NCI-H510A (cell line): Measurements from ENCODE around the gene ARHGEF37.

Experiments
- DNase-seq: peaks from one replicate; lab custom pipeline; 2025; lab: John Stamatoyannopoulos, UW

ARHGEF37 gene

GRCh38 chr5:149628221-149628620 is 46.9 kb downstream of the ARHGEF37 start:
- peak; percentile 56 for DNase-seq

- DNase-seq, result no peak
Measured at GRCh38 chr5:149628846-149629388, 47.6 kb downstream of the ARHGEF37 start.

DNA sequence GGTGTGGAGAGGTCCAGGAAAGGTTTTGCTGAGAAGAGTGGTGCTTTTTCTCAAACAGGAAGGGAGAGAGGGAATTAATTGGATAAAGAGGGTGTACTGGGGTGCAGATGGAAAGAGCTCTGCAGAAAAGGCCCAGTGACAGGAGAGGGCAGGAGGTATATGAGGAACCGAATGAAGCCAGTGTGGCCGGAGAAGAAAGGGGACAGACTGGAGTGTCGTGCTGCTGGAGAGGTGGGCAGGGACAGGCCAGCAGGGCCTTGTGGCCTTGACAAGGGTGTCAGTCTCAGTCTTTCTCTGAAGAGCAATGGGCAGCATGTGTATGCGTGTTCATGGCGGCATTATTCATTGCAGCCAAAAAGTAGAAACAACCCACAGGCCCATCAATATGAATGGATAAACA is 48.1 kb downstream of the ARHGEF37 start:
- DNase-seq, result no peak

DNA sequence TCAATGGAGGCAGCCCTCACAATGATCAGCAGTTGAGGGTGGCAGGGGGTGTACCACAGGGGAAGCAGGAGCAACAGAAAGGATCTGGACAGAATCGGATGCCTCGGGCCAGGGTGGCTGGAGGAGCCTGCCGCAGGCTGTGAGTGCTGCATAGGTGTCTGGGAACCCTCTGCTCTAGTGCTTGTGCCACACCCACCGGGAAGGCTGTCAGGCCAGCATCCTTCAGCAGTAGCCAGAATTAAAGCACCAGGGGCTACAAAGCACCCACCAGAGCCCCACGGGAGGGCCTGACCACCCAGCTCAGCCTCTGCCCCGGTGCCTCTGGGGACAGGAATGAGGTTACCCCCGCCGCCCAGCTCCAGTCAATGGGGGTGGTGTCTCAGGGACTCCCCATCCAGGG is 49.0 kb downstream of the ARHGEF37 start:
- DNase-seq, result no peak

GRCh38 chr5:149631506-149631905 is 50.2 kb downstream of the ARHGEF37 start:
- no peak for DNase-seq

GRCh38 chr5:149632311-149633251 is 51.3 kb downstream of the ARHGEF37 start:
- peak; percentile 25 for DNase-seq

DNA sequence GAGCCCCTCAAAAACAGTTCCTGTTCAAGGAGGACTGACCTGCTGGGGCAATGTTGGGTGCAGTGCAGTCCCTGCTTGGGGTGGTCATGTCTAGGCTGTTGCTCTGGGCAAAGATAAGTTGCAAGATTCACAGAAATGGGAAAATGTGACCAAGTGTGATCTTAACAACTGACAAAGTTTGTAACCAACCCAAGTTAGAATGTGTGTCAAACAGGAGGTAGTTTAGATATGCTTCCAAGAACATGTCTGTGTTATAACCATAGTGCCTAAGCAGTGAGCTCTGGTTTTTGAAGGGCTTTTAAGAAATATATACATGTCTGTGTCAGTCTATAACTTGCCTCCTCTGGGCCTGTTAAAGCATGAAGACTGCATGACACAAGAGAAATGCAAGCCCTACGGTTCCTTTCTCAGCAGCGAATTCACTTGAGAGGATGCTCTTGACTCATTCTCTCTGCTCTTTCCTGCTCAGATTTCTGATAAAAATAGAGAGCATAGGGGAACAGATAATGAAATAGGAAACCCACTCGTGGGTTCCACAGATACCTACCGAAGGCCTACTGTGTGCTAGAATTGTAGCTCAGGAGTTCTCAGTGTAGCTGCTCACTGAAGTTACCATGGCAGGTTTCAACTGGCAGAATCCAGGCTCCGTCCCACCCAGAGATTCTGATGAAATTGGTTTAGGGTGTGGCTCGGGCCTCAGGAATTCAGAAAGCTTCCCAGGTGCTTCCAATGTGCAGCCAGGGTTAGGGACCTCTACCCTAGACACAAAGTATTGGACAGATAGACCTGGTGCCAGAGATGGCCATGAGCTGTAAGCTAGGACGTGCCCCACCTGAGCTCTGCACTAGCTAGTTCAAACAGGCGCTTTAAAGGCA is 52.4 kb downstream of the ARHGEF37 start:
- peak; percentile 20 for DNase-seq

- no peak for DNase-seq
Measured at GRCh38 chr5:149635394-149635793, 54.1 kb downstream of the ARHGEF37 start.

DNA sequence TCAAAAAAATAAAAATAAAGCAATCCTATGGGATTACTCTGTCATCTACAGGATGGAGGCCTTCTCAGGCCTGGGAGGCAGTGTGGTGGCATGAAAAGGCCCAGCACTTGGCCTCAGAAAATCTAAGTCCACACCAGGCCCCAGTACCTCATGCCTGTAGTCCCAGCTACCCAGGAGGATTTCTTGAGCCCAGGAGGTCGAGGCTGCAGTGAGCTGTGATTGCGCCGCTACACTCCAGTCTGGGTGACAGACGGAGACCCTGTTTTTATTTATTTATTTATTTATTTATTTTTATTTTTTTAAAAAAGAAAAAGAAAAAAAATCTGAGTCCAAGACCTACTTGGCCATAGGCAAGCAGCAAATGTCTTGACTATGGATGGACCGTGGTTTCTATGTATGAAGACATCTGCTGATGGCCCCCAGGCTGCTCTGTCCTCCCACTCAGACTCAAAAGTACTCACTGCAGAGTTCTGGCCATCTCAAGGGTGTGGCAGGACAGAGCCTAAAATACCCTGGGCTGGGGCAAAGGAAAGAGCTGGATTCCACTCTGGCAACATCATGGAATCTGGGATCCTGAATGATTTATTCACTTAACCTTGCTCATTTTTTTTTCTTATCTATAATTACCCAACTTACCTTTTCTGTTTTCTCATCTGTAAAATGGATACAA is 55.0 kb downstream of the ARHGEF37 start:
- no peak for DNase-seq

- DNase-seq, result peak; percentile 42
Measured at GRCh38 chr5:149636861-149637246, 55.6 kb downstream of the ARHGEF37 start.

DNA sequence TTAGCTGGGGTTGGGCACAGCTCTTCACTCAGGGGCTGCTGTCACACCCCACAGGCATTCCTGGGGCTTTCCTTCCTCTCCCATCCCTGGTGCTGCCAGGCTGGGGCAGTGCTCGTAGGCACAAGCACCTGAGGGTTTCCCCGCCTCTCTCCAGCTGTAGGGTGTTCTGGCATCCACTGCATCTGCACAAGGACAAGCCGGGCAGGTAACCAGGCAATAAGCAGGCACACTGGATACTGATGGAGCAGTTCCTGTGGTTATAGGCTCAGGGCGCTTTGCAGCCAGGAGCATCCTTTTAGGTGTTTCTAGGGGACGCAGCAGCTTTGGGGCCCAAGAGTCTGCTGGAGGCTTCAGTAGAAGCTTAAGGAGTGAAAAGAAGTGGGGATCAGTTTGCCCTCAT is 56.8 kb downstream of the ARHGEF37 start:
- DNase-seq, result no peak

DNA sequence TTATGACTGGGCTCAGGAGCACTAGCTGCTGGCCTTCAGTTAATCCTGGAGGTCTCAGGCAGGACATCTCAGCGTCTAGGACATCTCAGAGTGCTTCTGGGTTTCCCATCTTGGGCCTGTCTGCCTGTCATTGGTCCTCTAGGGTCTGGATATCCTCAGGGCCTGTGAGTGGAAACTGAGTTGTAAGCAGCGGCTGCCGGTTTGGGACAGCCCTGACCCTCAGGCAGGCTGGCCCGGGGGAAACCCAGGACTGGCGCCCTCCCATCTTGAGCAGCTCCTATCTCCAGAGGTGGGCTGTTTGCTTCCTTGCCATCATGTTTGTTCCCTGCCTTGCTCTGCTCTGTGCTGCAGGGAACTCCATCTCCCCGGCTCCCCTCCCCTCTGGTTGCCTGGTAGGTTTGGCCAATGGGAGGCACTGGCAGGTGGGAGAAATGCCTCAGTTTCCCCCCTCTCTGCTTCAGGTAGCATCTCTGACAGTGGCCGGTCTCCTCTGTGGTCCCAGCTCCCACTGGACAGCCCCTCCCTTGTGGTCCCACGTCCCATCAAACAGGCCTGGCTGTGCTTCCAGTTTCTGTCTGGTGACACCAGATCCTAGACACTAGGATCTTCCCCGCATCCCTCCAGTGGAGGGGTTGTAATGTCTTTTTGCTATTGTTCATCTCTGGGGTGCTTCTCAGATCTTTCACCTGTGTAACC is 57.4 kb downstream of the ARHGEF37 start:
- DNase-seq, result no peak

- DNase-seq, result no peak
Measured at GRCh38 chr5:149639737-149640136, 58.4 kb downstream of the ARHGEF37 start.

- DNase-seq, result no peak
Measured at GRCh38 chr5:149640350-149640999, 59.2 kb downstream of the ARHGEF37 start.

DNA sequence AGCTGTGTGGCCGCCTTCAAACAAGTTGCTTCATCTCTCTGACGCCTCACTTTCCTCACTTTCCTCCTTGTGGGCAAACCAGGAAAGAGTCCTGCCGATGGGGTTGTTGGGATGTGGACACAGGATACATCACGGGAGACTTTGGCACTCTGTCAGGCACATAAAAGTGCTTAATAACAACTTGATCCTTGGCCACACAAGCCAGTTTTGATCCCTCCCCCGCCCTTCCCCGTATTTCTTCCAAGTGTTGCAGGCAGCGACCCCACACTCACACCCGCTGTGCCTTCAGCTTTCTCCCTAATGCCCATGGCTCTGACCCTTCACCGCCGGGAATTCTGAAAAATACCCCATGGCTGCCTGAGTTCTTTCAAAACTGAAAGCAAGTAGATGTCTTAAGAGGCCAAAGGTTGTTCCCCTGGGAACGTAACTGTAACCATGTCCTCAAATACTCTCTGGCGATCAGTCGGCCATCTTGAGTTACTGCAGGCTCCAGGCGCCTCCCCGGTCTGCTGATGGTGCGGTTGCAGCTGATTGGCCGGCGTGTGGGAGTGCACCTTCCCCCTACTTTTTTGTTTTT is 59.8 kb downstream of the ARHGEF37 start:
- DNase-seq, result no peak

GRCh38 chr5:149641600-149641999 is 60.3 kb downstream of the ARHGEF37 start:
- no peak for DNase-seq

DNA sequence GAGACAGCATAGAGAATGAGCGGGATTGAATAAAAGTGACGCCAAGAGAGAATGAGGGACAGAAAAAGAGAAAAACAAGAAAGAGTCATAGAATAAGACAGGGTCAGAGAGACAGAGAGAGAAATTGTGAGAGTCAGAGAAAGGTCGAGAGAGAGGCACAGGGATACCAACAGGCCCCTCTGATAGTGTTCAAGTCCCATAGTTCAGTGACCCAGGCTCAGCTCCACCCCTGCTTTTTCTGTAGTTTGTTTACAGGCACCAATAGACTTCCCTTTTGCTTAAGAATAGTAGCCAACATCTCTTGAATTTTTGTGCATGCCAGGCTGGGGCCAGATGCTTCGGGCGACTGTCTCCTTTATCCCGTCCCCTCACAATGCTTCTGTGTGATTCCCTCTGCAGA is 62.5 kb downstream of the ARHGEF37 start:
- DNase-seq, result no peak

GRCh38 chr5:149644629-149645028 is 63.3 kb downstream of the ARHGEF37 start:
- no peak for DNase-seq

DNA sequence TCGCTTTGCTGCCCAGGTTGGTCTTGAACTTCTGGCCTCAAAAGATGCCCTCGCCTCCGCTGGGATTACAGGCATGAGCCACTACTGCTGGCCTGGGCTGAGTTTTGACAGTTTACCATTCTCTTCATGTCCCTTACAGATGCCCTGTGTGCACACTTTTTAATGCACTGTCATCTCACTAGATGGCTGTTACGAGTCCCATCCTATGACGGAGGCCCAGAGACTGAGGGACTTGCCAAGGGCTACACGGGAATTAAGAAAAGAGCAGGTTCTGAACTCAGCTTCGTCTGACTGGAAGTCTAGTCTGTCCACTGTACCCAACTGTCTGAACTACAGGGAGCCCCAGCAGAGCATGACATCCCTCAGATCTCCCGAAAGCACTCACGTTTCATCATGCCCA is 63.9 kb downstream of the ARHGEF37 start:
- no peak for DNase-seq

DNA sequence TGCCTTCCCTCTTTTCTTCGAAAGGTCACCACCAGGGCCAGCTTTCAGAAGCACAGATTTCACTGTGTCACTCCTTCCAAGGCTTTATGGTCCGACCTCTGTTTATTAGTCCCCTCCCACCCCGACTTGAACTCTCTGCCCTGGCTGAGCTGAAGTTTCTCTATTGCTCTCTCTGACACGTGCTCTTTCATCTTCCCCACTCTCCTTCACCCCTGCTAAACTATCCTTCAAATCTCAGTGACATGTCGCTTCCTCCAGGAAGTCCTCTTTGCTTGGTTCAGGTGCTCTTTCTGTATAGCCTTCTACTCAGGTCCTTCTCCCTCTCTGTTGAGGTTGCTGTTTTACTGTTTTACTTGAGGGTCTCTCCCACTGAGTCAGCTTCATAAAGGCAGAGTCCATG is 64.4 kb downstream of the ARHGEF37 start:
- no peak for DNase-seq

GRCh38 chr5:149646564-149646963 is 65.3 kb downstream of the ARHGEF37 start:
- DNase-seq, result peak; percentile 76
